Measurements from ENCODE around the gene PPARD.
"Not testable (repeated sequence)": the region's sequence is repeated elsewhere in the genome, so short reads cannot be mapped to it uniquely, and the experiment has no call there.

Gene PPARD

GRCh38 chr6:35411066-35411465 lies 68.7 kb downstream of the PPARD start:
- DNase-seq = peak; percentile 64 to 68

GRCh38 chr6:35412102-35412501 lies 69.7 kb downstream of the PPARD start:
- no peak for DNase-seq

- DNase-seq = no peak
Measured at GRCh38 chr6:35413911-35414310, 71.6 kb downstream of the PPARD start.

- DNase-seq = peak; percentile 49 to 59
Measured at GRCh38 chr6:35415065-35415891, 72.9 kb downstream of the PPARD start.

GRCh38 chr6:35417979-35418661 lies 75.8 kb downstream of the PPARD start:
- DNase-seq = peak; percentile 71 to 76

GRCh38 chr6:35419417-35419816 lies 77.1 kb downstream of the PPARD start:
- peak; percentile 43 to 62 for DNase-seq

- no peak for DNase-seq
Measured at GRCh38 chr6:35419961-35420360, 77.6 kb downstream of the PPARD start.

- DNase-seq = no peak
Measured at GRCh38 chr6:35425284-35425683, 82.9 kb downstream of the PPARD start.

GRCh38 chr6:35426074-35426473 lies 83.7 kb downstream of the PPARD start:
- DNase-seq = peak; percentile 61 to 62

GRCh38 chr6:35427435-35427834 lies 85.1 kb downstream of the PPARD start:
- no peak for DNase-seq

- no peak for DNase-seq
Measured at GRCh38 chr6:35427851-35428321, 85.5 kb downstream of the PPARD start.

- no peak for DNase-seq
Measured at GRCh38 chr6:35428421-35429149, 86.2 kb downstream of the PPARD start.

- DNase-seq = peak in 1 of 2 experiments; percentile 48
Measured at GRCh38 chr6:35429463-35429862, 87.1 kb downstream of the PPARD start.

- no peak for DNase-seq
Measured at GRCh38 chr6:35432291-35432690, 89.9 kb downstream of the PPARD start.

GRCh38 chr6:35432702-35433101 lies 90.3 kb downstream of the PPARD start:
- DNase-seq = not testable (repeated sequence)

GRCh38 chr6:35435074-35435837 lies 92.9 kb downstream of the PPARD start:
- no peak for DNase-seq

- DNase-seq = no peak
Measured at GRCh38 chr6:35436071-35436857, 93.9 kb downstream of the PPARD start.

- not testable (repeated sequence) for DNase-seq
Measured at GRCh38 chr6:35438378-35439065, 96.2 kb downstream of the PPARD start.

GRCh38 chr6:35439308-35439707 lies 97.0 kb downstream of the PPARD start:
- no peak for DNase-seq

- no peak for DNase-seq
Measured at GRCh38 chr6:35441205-35441604, 98.8 kb downstream of the PPARD start.

GRCh38 chr6:35441642-35442041 lies 99.3 kb downstream of the PPARD start:
- no peak for DNase-seq

Data from Kasumi-1 (cell line).